H9 (cell line): ENCODE data around the gene DHX58. TPM values are rescaled to one million over a fixed set of nuclear protein-coding genes. Genes with fewer than 3 reads are reported as not detected.

Experiments used
- DNase-seq: peaks from one replicate; pipeline ENCODE4 v3.0.0-alpha.2; 2017
- H2AFZ ChIP-seq: one replicate; pipeline ENCODE4 v1.6.1; 2013; ENCODE audit warnings: mild to moderate bottlenecking, low read length, control low read depth, moderate library complexity
- H2AK5ac ChIP-seq: 2 replicates; pipeline ENCODE4 v1.6.1; 2013; ENCODE audit warnings: low read length, control low read depth, mixed read lengths; ENCODE audit not compliant: insufficient read length
- H2BK120ac ChIP-seq: one replicate; pipeline ENCODE4 v1.6.1; 2013; ENCODE audit warnings: low read depth, mild to moderate bottlenecking, low read length, control low read depth, inconsistent platforms; ENCODE audit not compliant: poor library complexity, severe bottlenecking
- H2BK12ac ChIP-seq: 2 replicates; pipeline ENCODE4 v1.6.1; 2013; ENCODE audit warnings: low read length, control low read depth, mixed read lengths, low read depth; ENCODE audit not compliant: insufficient read length
- H2BK15ac ChIP-seq: 2 replicates; pipeline ENCODE4 v1.6.1; 2013; ENCODE audit warnings: low read depth, low read length, control low read depth
- H2BK20ac ChIP-seq: one replicate; pipeline ENCODE4 v1.6.1; 2013; ENCODE audit warnings: low read depth, mild to moderate bottlenecking, low read length, control low read depth, inconsistent platforms; ENCODE audit not compliant: poor library complexity, severe bottlenecking
- H2BK5ac ChIP-seq: 2 replicates; pipeline ENCODE4 v1.6.1; 2013; ENCODE audit warnings: low read length, control low read depth, mixed read lengths; ENCODE audit not compliant: insufficient read length
- H3K14ac ChIP-seq: 2 replicates; pipeline ENCODE4 v1.6.1; 2013; ENCODE audit warnings: low read length, control low read depth; ENCODE audit not compliant: insufficient read depth
- H3K18ac ChIP-seq: 2 replicates; pipeline ENCODE4 v1.6.1; 2013; ENCODE audit warnings: low read depth, mild to moderate bottlenecking, mixed read lengths, low read length, control low read depth; ENCODE audit not compliant: insufficient read length
- H3K23ac ChIP-seq: 2 replicates; pipeline ENCODE4 v1.6.1; 2013; ENCODE audit warnings: low read length, control low read depth, mixed read lengths, low read depth; ENCODE audit not compliant: insufficient read length
- H3K23me2 ChIP-seq: 2 replicates; pipeline ENCODE4 v1.6.1; 2013; ENCODE audit warnings: low read depth, mild to moderate bottlenecking, mixed read lengths, low read length, control low read depth; ENCODE audit not compliant: insufficient read length, poor library complexity, severe bottlenecking
- H3K27ac ChIP-seq: 2 replicates; pipeline ENCODE4 v1.5.1; 2013; ENCODE audit warnings: low read length, control low read depth, mixed read lengths, low read depth; ENCODE audit not compliant: insufficient read length
- H3K27me3 ChIP-seq: 2 replicates; pipeline ENCODE4 v1.6.1; 2013; ENCODE audit warnings: low read length, control low read depth, inconsistent platforms; ENCODE audit not compliant: insufficient read depth
- H3K4ac ChIP-seq: 2 replicates; pipeline ENCODE4 v1.6.1; 2013; ENCODE audit warnings: low read depth, mild to moderate bottlenecking, control low read depth, inconsistent platforms, low read length, moderate library complexity
- H3K4me1 ChIP-seq: 2 replicates; pipeline ENCODE4 v1.6.1; 2013; ENCODE audit warnings: low read length, control low read depth, inconsistent platforms; ENCODE audit not compliant: insufficient read depth
- H3K4me2 ChIP-seq: 2 replicates; pipeline ENCODE4 v1.6.1; 2013; ENCODE audit warnings: low read length, control low read depth, mixed read lengths; ENCODE audit not compliant: insufficient read length, insufficient read depth
- H3K56ac ChIP-seq: 2 replicates; pipeline ENCODE4 v1.6.1; 2013; ENCODE audit warnings: low read depth, mild to moderate bottlenecking, mixed read lengths, low read length, control low read depth; ENCODE audit not compliant: insufficient read length
- H3K79me1 ChIP-seq: 2 replicates; pipeline ENCODE4 v1.6.1; 2013; ENCODE audit warnings: low read depth, mild to moderate bottlenecking, moderate library complexity, low read length, control low read depth, inconsistent platforms; ENCODE audit not compliant: insufficient read depth, poor library complexity, severe bottlenecking
- H3K79me2 ChIP-seq: 2 replicates; pipeline ENCODE4 v1.6.1; 2013; ENCODE audit warnings: low read length, control low read depth, inconsistent platforms; ENCODE audit not compliant: insufficient read depth
- H3K9ac ChIP-seq: 2 replicates; pipeline ENCODE4 v1.6.1; 2013; ENCODE audit warnings: low read length, control low read depth, mixed read lengths; ENCODE audit not compliant: insufficient read length; ENCODE audit errors: extremely low read depth
- H3K9me3 ChIP-seq: one replicate; pipeline ENCODE4 v1.6.1; 2013; ENCODE audit warnings: low read depth, low read length, inconsistent platforms; ENCODE audit not compliant: control insufficient read depth
- H3T11ph ChIP-seq: one replicate; pipeline ENCODE4 v1.6.1; 2013; ENCODE audit warnings: mild to moderate bottlenecking, low read length, control low read depth, inconsistent platforms
- H4K20me1 ChIP-seq: one replicate; pipeline ENCODE4 v1.6.1; 2013; ENCODE audit not compliant: control insufficient read depth, insufficient read length, insufficient read depth
- H4K5ac ChIP-seq: 2 replicates; pipeline ENCODE4 v1.6.1; 2013; ENCODE audit warnings: low read depth, mild to moderate bottlenecking, mixed read lengths, low read length, control low read depth; ENCODE audit not compliant: insufficient read length
- H4K8ac ChIP-seq: replicated peaks from 2 replicates; pipeline ENCODE4 v1.6.1; 2013; ENCODE audit warnings: low read length, control low read depth, mixed read lengths, low read depth; ENCODE audit not compliant: insufficient read length
- H4K91ac ChIP-seq: 2 replicates; pipeline ENCODE4 v1.6.1; 2013; ENCODE audit warnings: low read depth, mild to moderate bottlenecking, moderate library complexity, mixed read lengths, low read length, control low read depth; ENCODE audit not compliant: insufficient read length
- H3K27ac Mint-ChIP-seq, 3 experiments: 2 replicates in 2 of 3; 3 replicates in 1 of 3; pipeline ENCODE4 v1.8.0; 2020 to 2021; ENCODE audit warnings: mixed read lengths in 3 of 3, mild to moderate bottlenecking in 1 of 3, moderate library complexity in 1 of 3
- H3K27me3 Mint-ChIP-seq: 2 replicates; pipeline ENCODE4 v1.8.0; 2021; ENCODE audit warnings: low read depth, mild to moderate bottlenecking, moderate library complexity, mixed read lengths
- H3K36me3 Mint-ChIP-seq, 3 experiments: 2 replicates in 2 of 3; 3 replicates in 1 of 3; pipeline ENCODE4 v1.8.0; 2020 to 2021; ENCODE audit warnings: low read depth in 3 of 3, mixed read lengths in 3 of 3; ENCODE audit not compliant: insufficient read depth in 1 of 3
- H3K4me1 Mint-ChIP-seq, 2 experiments: 2 replicates each; pipeline ENCODE4 v1.8.0; 2020; ENCODE audit warnings: mixed read lengths in 2 of 2
- H3K4me3 Mint-ChIP-seq, 2 experiments: 2 replicates in 1 of 2; 3 replicates in 1 of 2; pipeline ENCODE4 v1.8.0; 2020 to 2021; ENCODE audit warnings: mild to moderate bottlenecking in 2 of 2, mixed read lengths in 2 of 2, moderate library complexity in 1 of 2
- H3K9me3 Mint-ChIP-seq, 2 experiments: 2 replicates in 1 of 2; 3 replicates in 1 of 2; pipeline ENCODE4 v1.8.0; 2020; ENCODE audit warnings: mild to moderate bottlenecking in 2 of 2, mixed read lengths in 2 of 2, moderate library complexity in 1 of 2
- WGBS: extraction: QIAGEN DNeasy Blood & Tissue Kit; methylation state at CpG from one replicate; pipeline ENCODE4 v1.1.7; 2013; ENCODE audit warnings: missing lambda C conversion rate, low lambda C conversion rate, mixed read lengths; ENCODE audit not compliant: insufficient read length; ENCODE audit errors: extremely low coverage; 5-methylcytosine and 5-hydroxymethylcytosine counted together
- total RNA-seq: library from RNA; stranded (reverse); gene quantifications from 2 replicates; pipeline ENCODE4 v1.2.1, GENCODE V29; 2021
- TF ChIP-seq, protein P1 (sequence below): fragments of 200-600 bp; sonication (generic); conservative IDR thresholded peaks from 3 replicates; pipeline ENCODE4 v1.8.0; 2021; ENCODE audit warnings: antibody characterized with exemption, mild to moderate bottlenecking

DHX58 gene
- total RNA-seq, 1 experiment from 2014 or later, result 3.9 TPM

DNA sequence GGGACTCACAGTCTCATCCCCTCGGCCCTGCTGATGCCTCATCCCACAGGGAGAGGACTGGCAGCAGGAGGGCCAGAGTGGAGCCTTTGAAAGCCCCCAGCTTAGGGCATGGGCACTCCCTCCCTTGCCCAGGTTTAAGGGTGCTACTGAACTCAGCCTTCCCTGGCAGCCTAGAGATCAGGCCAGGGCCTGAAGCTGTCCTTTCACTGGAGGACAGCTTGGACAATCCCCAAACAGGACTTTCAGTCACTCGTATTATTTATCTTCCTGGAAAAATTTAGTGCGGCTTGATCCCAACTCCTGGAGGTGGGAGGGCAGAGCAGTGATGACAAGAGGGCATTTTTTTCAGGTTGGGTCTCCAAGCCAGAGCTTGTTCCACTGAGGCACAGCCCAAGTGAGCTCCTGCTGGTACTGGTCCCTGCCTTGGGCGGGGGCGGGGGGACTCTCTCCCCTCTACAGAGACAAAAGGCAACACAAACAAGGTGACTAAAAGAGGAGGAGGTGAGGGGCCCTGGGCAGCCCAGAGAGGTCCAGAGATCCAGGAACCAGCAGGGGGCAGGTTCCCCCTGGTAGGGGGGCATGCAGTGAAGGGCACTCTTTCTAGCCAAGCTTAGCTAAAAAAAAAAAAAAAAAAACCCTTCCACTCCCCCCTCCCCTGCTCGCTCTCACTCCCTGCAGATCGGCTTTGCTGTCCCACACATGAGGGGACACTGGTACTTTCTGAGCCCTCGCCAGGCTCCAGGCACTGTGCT, 16.0 kb downstream of the DHX58 start:
- H4K91ac ChIP-seq, result no peak overlapping the region
- H3K23me2 ChIP-seq, result peaks cover 9% of the 10 kb centered on the region
- H2BK15ac ChIP-seq, result no peak overlapping the region
- H3K79me2 ChIP-seq, result no peaks in the 10 kb centered on the region
- H3K4me1 Mint-ChIP-seq, result peaks cover 25 to 38% of the 10 kb centered on the region in 2 experiments
- H3K4ac ChIP-seq, result no peak overlapping the region
- TF ChIP-seq, protein P1, sequence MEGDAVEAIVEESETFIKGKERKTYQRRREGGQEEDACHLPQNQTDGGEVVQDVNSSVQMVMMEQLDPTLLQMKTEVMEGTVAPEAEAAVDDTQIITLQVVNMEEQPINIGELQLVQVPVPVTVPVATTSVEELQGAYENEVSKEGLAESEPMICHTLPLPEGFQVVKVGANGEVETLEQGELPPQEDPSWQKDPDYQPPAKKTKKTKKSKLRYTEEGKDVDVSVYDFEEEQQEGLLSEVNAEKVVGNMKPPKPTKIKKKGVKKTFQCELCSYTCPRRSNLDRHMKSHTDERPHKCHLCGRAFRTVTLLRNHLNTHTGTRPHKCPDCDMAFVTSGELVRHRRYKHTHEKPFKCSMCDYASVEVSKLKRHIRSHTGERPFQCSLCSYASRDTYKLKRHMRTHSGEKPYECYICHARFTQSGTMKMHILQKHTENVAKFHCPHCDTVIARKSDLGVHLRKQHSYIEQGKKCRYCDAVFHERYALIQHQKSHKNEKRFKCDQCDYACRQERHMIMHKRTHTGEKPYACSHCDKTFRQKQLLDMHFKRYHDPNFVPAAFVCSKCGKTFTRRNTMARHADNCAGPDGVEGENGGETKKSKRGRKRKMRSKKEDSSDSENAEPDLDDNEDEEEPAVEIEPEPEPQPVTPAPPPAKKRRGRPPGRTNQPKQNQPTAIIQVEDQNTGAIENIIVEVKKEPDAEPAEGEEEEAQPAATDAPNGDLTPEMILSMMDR, result no peak
- no peaks in the 10 kb centered on the region for H3K4me1 ChIP-seq
- H2BK20ac ChIP-seq, result no peak overlapping the region
- H4K8ac ChIP-seq, result no peak overlapping the region
- no peak overlapping the region for H3K4me2 ChIP-seq
- no CpG with 5 or more reads among the region's 8 CpGs for WGBS
- no peaks in the 10 kb centered on the region for H3K9me3 ChIP-seq
- DNase-seq, result no peak
- no peak overlapping the region for H3K9ac ChIP-seq
- H3K36me3 Mint-ChIP-seq, result no peaks in the 10 kb centered on the region
- H4K5ac ChIP-seq, result no peak overlapping the region
- H3K56ac ChIP-seq, result no peak overlapping the region
- H3K79me1 ChIP-seq, result no peaks in the 10 kb centered on the region
- no peak overlapping the region for H3K18ac ChIP-seq
- no peak overlapping the region for H3K27ac Mint-ChIP-seq
- H3K9me3 Mint-ChIP-seq, result no peaks in the 10 kb centered on the region
- H2BK12ac ChIP-seq, result no peak overlapping the region
- H3K27me3 ChIP-seq, result peaks cover 12% of the 10 kb centered on the region; the same call in 1 of the 2 replicates
- no peak overlapping the region for H2BK5ac ChIP-seq
- peak overlapping the region in 1 of 2 experiments; percentile 23; a peak in 2 of 5 replicates for H3K4me3 Mint-ChIP-seq
- H3K27me3 Mint-ChIP-seq, result peaks cover 38% of the 10 kb centered on the region
- no peak overlapping the region for H3T11ph ChIP-seq
- H3K27ac ChIP-seq, result no peak overlapping the region
- no peak overlapping the region for H2AK5ac ChIP-seq
- no peak overlapping the region for H2BK120ac ChIP-seq
- no peaks in the 10 kb centered on the region for H4K20me1 ChIP-seq
- H3K23ac ChIP-seq, result no peak overlapping the region
- H3K14ac ChIP-seq, result no peak overlapping the region
- no peak overlapping the region for H2AFZ ChIP-seq
